GM18867 (cell line): ENCODE measurements around the gene LMAN1.

ENCODE experiments used
- ATAC-seq: cut with Tn5 transposase; IDR thresholded peaks from one replicate; pipeline ENCODE4 v1.9.1; 2021; ENCODE audit warnings: mild to moderate bottlenecking, moderate library complexity; ENCODE audit not compliant: unreplicated experiment

LMAN1 gene

DNA sequence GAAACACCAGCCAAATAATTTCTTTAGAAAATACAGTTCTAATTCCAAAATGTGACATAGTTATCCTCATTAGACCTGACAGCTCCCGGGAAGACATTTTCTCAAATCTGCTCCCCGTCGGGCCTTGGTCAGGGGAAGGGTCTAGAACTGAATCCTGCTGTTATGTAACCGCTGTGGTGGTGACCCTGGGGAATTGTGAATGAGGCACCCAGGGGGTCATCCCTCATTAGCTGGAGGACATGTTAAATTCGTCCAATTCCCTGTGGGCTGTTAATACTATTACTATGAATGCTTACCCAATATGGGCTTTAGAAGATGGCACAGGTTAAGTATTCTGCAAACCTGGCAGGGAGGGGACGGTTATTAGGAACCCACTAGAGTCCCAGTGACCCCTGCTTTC, 52.4 kb downstream of the LMAN1 start:
- ATAC-seq: no peak

- no peak for ATAC-seq
These were observed 53.8 kb downstream of the LMAN1 start for GRCh38 chr18:59305295-59305694.

DNA sequence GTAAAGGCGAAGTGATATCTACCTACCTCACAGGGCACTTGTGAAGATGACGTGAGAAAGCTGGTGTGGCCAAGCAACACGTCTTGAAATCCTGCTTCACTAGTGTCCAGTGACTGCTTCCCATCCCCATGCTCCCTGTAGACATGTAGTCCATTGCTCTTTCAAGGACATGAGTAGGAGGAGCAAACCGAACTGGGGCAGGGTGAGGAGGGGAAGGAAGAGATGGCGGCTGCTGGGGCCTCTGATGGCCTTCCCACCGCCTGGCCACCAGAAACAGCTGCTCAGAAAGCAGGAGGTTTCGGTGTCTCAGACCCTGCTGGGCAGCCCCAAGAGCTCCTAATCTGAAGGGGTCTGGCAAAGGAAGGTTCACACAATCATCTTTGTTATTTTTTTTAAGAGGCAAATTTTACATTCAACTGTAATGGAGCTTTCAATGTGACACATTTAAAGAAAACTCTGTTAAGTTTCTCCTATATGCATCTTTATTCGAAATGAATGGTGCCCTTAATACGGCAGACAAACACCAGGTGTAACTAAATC, 55.3 kb downstream of the LMAN1 start:
- ATAC-seq: no peak

- ATAC-seq: no peak
These were observed 56.1 kb downstream of the LMAN1 start for GRCh38 chr18:59303006-59303405.

- no peak for ATAC-seq
These were observed 57.1 kb downstream of the LMAN1 start for GRCh38 chr18:59301929-59302328.

- ATAC-seq: no peak
These were observed 58.3 kb downstream of the LMAN1 start for GRCh38 chr18:59300676-59301285.

- no peak for ATAC-seq
These were observed 60.2 kb downstream of the LMAN1 start for GRCh38 chr18:59298871-59299270.

DNA sequence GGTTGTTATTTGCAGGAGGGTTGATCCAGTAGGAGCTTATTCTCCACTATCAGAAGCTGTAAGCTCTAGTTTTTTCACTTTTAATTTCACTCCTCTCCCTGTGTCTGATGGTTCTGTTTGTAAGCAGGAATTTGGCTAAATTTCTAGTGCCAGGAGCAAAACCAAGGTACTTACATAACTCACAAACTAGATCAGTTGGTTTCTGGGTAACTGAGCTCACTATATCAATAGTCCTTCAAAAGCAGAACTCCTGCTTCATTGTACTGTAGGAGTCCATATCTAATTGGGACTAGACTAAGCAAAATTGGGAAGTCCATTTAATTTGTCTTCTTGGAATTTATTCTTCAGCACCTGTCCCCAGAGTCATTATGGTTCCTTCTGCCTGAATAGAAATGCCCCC, 65.7 kb downstream of the LMAN1 start:
- no peak for ATAC-seq

DNA sequence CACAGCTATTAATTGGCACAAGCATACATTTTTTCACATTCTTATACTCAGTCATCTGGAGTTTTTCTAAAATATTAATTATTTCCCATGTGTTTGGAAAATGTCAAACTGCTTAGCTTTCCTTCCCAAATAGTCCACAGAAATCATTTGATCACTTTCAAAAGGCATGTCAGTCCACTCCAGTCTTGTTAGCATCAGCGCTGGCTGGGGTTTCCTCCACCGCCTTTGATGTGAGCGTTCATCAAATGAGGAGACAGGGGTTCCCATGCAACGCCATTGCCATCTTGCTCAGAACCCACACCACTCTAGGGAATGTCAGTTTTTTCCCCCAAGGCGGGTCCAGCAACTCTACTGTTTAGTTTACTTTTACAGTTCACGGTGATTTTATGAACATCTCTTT, 72.7 kb downstream of the LMAN1 start:
- ATAC-seq: no peak

DNA sequence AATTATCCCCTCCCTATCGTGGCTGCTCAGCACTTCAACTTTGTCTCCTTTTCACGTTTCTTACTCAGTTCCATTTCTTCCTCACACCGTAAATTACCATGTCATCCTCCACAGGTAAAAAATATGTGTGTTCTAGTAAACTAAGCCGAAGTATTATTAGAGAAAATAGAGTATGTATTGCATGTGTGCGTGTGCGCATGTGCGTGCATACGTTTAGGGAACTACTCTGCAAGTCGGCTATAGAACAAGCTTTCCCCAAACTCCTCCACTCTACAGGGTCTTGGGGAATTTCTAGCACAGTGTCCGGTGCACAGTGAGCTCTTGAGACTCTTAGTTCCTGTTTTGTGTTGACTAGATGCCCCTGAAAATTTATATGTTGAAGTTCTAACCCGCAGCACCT, 76.7 kb downstream of the LMAN1 start:
- no peak for ATAC-seq

DNA sequence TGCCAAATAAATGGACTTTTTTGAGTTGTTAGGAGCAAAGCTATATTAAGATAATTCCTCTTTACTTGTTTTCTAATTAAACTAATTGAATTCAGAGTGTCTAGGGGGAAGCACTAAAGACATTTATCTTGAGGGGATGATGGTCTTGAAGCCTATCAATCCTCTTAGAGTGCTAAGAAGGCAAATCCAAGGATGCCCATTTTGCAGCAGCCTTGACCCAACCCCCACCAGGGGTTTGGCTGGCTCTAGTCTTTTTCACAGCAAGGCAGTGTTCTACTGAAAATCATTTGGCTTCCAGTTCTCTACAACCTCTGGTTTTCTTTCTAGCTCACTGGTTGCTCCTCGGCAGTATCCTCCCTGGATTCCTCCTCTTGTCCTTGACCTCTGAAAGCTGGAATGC, 79.3 kb downstream of the LMAN1 start:
- ATAC-seq: no peak

DNA sequence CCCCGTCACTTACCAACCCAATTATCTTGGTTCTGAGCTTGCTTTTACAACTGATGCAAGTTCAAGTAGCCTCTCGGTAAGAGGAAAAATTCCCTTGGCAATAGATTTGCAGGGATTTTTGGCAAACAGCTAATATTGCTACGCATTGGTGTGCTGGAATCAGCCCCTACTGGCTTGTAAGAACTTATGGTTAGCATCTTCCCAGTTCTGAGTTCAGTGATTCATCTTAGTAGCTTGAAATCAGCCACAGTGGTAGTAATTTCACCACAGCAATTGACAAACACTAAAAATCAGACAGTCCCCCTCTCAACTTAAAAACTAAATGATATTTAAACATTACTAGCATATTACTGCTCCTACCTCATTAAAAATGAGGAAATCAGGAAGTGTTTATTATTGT, 79.9 kb downstream of the LMAN1 start:
- no peak for ATAC-seq

DNA sequence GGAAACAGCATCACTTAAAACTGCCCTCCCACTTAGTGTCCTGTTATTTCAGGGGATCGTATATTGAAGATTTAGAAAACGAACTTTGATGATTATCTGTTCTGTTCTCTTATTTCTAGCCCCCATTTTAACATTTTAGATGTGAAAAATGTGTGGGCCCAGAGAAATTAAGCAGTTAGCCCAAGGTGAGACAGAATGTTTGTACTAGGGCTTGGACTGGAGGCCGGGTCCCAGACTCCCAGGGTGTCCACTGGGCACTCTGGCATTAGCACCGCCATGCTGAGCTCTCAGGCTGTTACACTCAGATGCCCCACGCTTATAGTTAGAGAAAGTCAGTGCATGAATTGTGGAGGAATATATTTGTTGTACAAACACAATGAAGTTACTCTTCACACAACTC, 80.3 kb downstream of the LMAN1 start:
- ATAC-seq: no peak
